ENCODE measurements around the gene MAP7.

Gene MAP7

GRCh38 chr6:136547871-136548270 is 2.4 kb downstream of the MAP7 start:
- TF ChIP-seq GATA3 (IDR thresholded peaks at IDR 0.05; ENCODE audit: low read depth, low read length) (no peak), GATA2 (IDR thresholded peaks at IDR 0.05; ENCODE audit: low read depth, low read length) (no peak)

DNA sequence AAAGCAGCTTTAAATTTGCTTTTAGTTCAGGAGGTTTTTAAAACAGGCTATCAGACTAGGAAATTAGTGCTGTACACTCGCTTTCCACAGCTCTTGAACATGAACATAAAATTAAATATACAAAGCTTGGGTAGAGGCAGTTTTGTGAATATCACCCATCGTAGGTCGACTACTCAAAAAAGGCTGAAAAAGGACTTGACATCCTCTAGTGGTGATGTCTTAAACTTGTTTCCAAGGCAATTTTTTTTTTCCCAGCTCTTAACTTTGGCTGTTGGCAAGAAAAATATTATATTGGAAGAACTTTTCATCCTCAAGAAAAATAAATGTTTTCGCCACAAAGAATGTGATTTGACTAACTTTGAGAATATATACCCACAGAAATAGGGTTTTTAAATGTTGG is 2.9 kb downstream of the MAP7 start:
- TF ChIP-seq GATA3 (IDR thresholded peaks at IDR 0.05; ENCODE audit: low read depth, low read length) = no peak
- no peak for TF ChIP-seq GATA2 (IDR thresholded peaks at IDR 0.05; ENCODE audit: low read depth, low read length)

DNA sequence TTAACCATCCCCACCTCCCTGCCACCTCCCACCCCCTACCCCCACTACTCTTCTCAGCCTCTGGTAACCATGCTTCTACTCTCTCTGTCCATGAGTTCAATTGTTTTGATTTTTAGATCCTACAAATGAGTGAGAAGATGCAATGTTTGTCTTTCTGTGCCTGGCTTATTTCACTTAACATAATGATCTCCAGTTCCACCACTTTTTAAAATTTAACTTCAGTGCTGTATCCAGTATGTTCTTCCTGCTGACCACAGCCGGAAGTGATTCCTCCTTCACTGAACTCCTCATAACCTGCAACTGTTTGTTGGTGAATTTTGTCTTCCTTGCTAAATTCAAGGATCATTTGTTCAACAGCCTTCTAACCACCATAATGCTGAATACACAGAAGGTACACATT is 3.9 kb downstream of the MAP7 start:
- TF ChIP-seq GATA2 (IDR thresholded peaks at IDR 0.05; ENCODE audit: low read depth, low read length) (no peak), GATA3 (IDR thresholded peaks at IDR 0.05; ENCODE audit: low read depth, low read length) (no peak)

DNA sequence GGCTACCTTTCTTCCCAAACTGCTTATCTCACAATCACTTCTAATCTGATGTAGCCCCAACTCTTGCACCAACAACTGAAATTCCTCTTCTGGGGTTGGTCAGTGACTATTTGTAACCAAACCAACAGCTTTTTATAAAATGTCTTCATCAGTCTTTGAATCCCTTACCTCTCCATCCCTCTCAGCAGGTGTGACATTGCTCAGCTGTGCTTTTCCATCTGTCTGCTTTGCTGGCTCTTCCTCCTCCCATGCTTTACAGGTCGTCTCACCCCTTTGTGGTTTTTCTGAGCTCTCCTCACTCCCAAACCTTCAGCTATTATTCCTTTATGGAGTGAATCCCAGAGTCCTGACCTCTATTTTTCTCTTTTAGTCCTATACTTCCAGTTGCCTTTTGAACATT is 5.9 kb downstream of the MAP7 start:
- TF ChIP-seq GATA3 (IDR thresholded peaks at IDR 0.05; ENCODE audit: low read depth, low read length) = no peak
- no peak for TF ChIP-seq GATA2 (IDR thresholded peaks at IDR 0.05; ENCODE audit: low read depth, low read length)

DNA sequence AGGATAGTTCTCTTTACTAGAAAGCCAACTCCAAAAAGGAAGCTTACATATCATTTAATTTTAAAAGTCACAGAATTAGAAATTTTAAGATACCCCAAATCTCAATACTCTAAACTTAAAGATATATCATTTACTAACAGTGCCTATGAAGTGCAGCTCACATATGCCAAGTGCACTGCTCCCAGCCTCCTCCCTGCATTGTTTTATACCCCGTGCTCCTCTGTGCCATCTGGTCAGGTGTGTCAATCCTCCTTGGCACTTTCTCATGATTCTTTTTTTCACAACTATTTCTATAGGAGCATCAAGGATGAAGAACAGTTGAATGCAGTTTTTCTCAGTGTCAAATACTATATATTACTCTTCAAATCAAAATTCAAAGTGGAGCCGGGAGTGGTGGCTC is 8.8 kb downstream of the MAP7 start:
- TF ChIP-seq GATA2 (IDR thresholded peaks at IDR 0.05; ENCODE audit: low read depth, low read length) = no peak
- no peak for TF ChIP-seq GATA3 (IDR thresholded peaks at IDR 0.05; ENCODE audit: low read depth, low read length)

DNA sequence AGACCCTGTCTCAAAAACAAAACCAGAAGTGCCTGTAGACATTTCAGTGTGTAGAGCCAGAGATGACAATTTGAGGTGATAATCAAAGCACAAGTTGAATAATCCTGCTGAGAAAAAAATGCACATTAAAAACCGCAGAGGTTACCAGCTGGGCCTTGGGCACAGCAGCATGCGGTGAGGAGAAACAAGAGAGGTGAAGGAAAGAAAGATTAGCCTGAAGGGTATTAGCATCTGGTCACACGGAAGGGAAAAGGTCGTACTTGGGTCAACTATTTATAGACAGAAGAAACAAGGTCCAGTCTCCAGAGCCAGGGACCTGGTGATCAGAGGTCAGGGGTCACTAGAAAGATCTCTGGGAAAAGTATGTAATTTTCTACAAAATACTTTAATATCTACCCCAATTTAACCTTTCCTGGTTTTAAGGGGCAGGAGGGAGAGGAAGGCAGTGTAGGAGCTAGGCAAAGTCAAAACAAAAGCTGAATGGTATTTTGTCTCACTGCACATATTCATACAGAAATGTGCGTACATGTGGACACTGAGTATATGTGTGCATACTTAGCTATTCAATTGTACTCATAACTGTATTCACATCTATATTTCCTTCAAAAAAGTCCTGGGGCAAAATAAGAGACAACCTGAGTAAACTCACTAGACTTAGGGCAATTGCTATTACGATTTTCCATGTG is 10.1 kb downstream of the MAP7 start:
- no peak for TF ChIP-seq GATA2 (IDR thresholded peaks at IDR 0.05; ENCODE audit: low read depth, low read length)
- TF ChIP-seq GATA3 (IDR thresholded peaks at IDR 0.05; ENCODE audit: low read depth, low read length) = no peak

- TF ChIP-seq GATA2 (IDR thresholded peaks at IDR 0.05; ENCODE audit: low read depth, low read length) = no peak
- TF ChIP-seq GATA3 (IDR thresholded peaks at IDR 0.05; ENCODE audit: low read depth, low read length) = no peak
These were observed 11.4 kb downstream of the MAP7 start for GRCh38 chr6:136538836-136539235.

GRCh38 chr6:136535880-136536650 is 14.2 kb downstream of the MAP7 start:
- TF ChIP-seq GATA3 (IDR thresholded peaks at IDR 0.05; ENCODE audit: low read depth, low read length) (no peak), GATA2 (IDR thresholded peaks at IDR 0.05; ENCODE audit: low read depth, low read length) (no peak)

- no peak for TF ChIP-seq GATA3 (IDR thresholded peaks at IDR 0.05; ENCODE audit: low read depth, low read length)
- no peak for TF ChIP-seq GATA2 (IDR thresholded peaks at IDR 0.05; ENCODE audit: low read depth, low read length)
These were observed 15.0 kb downstream of the MAP7 start for GRCh38 chr6:136535017-136535765.

DNA sequence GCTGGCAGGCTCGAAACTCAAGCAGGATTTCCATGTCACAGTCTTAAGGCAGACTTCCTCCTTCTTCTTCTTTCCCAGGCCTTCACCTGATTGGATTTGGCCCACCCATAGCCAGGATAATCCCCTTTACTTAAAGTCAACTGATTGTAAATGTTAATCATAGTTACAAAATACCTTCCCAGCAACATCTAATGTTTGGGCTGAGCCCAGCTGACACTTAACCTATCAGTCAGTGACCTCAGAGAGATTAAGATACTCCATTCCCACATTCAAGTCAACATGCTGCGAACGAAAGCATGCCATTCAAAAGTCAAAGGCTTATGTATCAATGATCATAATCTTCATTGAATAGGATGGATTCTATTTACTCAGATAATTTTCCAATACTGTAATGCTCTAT is 16.0 kb downstream of the MAP7 start:
- TF ChIP-seq GATA3 (IDR thresholded peaks at IDR 0.05; ENCODE audit: low read depth, low read length) (no peak), GATA2 (IDR thresholded peaks at IDR 0.05; ENCODE audit: low read depth, low read length) (no peak)

DNA sequence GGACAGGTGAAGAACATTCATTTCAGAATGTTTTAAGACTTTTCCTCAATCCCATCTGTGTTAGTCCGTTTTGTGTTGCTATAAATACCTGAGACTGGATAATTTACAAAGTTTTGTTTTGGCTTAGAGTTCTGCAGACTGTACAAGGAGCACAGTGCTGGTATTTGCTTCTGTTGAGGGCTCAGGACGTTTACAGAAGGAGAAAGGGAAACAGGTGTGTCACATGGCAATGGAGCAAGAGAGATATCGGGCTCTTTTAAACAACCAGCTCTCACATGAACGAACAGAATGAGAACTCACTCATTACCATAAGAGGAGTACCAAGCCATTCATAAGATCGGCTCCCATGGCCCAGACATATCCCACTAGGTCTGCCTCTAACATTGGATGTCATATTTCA is 16.7 kb downstream of the MAP7 start:
- TF ChIP-seq GATA3 (IDR thresholded peaks at IDR 0.05; ENCODE audit: low read depth, low read length) = no peak
- no peak for TF ChIP-seq GATA2 (IDR thresholded peaks at IDR 0.05; ENCODE audit: low read depth, low read length)

GRCh38 chr6:136532030-136532429 is 18.2 kb downstream of the MAP7 start:
- TF ChIP-seq GATA3 (IDR thresholded peaks at IDR 0.05; ENCODE audit: low read depth, low read length) (no peak), GATA2 (IDR thresholded peaks at IDR 0.05; ENCODE audit: low read depth, low read length) (no peak)

- TF ChIP-seq GATA3 (IDR thresholded peaks at IDR 0.05; ENCODE audit: low read depth, low read length) (no peak), GATA2 (IDR thresholded peaks at IDR 0.05; ENCODE audit: low read depth, low read length) (no peak)
These were observed 20.5 kb downstream of the MAP7 start for GRCh38 chr6:136529710-136530109.

GRCh38 chr6:136528477-136528876 is 21.7 kb downstream of the MAP7 start:
- no peak for TF ChIP-seq GATA3 (IDR thresholded peaks at IDR 0.05; ENCODE audit: low read depth, low read length)

DNA sequence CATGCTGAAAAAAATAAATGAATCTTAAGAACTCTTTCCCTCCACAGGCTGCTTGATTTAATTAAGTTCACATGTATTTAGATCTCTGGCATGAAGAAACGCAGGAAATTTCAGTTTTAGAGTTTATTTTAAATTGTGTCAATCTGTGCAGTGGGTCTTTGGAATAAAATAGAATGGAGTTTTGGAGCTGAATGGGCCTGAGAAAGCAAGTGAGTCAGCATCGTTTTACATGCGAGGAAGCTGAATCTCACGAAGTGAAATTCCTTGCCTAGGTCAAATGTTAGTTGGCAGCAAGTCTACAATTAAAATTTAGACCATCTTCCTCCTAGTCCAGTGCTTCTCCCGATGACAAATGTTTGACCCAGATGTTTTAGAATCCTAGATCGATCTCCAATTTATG is 22.4 kb downstream of the MAP7 start:
- TF ChIP-seq GATA2 (IDR thresholded peaks at IDR 0.05; ENCODE audit: low read depth, low read length) = no peak
- no peak for TF ChIP-seq GATA3 (IDR thresholded peaks at IDR 0.05; ENCODE audit: low read depth, low read length)
